ENCODE data around the gene PRSS21. TPM values are rescaled to one million over a fixed set of nuclear protein-coding genes. Genes with fewer than 3 reads are reported as not detected.

Gene PRSS21
- total and polyA plus RNA-seq, 4 experiments from 2014 or later = 0.96 to 11.5 (median 4.4) TPM

- CTCF ChIA-PET (ENCODE audit: partially characterized antibody) = no interaction called here
- Mint-ChIP-seq H3K27ac (no peak overlapping the region), H3K4me3 (no peak overlapping the region), H3K36me3 (no peaks in the 10 kb centered on the region), H3K4me1 (no peaks in the 10 kb centered on the region), H3K9me3 (no peaks in the 10 kb centered on the region), H3K27me3 (peaks cover 6 to 12% of the 10 kb centered on the region in 2 donors)
- intact Hi-C loops (cut with micrococcal nuclease) = no loop called here
- Histone ChIP-seq H3K9me3 (ENCODE audit: control insufficient read depth in 1 of 2, low read length in 2 of 2) (no peaks in the 10 kb centered on the region), H3K27ac (ENCODE audit: low read depth, low read length) (no peak overlapping the region), H3K4me3 (ENCODE audit: low read length in 2 of 2) (no peak overlapping the region), H3K36me3 (ENCODE audit: insufficient read depth, low read length) (no peaks in the 10 kb centered on the region), H3K27me3 (ENCODE audit: insufficient read depth, low read length) (no peaks in the 10 kb centered on the region), H3K4me1 (ENCODE audit: insufficient read depth, low read length) (no peaks in the 10 kb centered on the region)
- DNase-seq = no peak
- POLR2A ChIA-PET (ENCODE audit: partially characterized antibody) = no interaction called here
Observed at GRCh38 chr16:2827831-2828520, 10.9 kb downstream of the PRSS21 start.

GRCh38 chr16:2828521-2828840, 11.4 kb downstream of the PRSS21 start:
- CTCF ChIA-PET (ENCODE audit: partially characterized antibody) = no interaction called here
- Mint-ChIP-seq H3K9me3 (no peaks in the 10 kb centered on the region), H3K36me3 (no peaks in the 10 kb centered on the region), H3K27me3 (peaks cover 4 to 12% of the 10 kb centered on the region in 2 donors), H3K4me1 (no peaks in the 10 kb centered on the region), H3K4me3 (no peak overlapping the region), H3K27ac (no peak overlapping the region)
- Histone ChIP-seq H3K27me3 (ENCODE audit: insufficient read depth, low read length) (no peaks in the 10 kb centered on the region), H3K27ac (ENCODE audit: low read depth, low read length) (no peak overlapping the region), H3K9me3 (ENCODE audit: control insufficient read depth in 1 of 2, low read length in 2 of 2) (no peaks in the 10 kb centered on the region), H3K4me1 (ENCODE audit: insufficient read depth, low read length) (no peaks in the 10 kb centered on the region), H3K4me3 (ENCODE audit: low read length in 2 of 2) (no peak overlapping the region), H3K36me3 (ENCODE audit: insufficient read depth, low read length) (no peaks in the 10 kb centered on the region)
- DNase-seq = no peak
- POLR2A ChIA-PET (ENCODE audit: partially characterized antibody) = no interaction called here
- intact Hi-C loops (cut with micrococcal nuclease) = no loop called here

GRCh38 chr16:2828876-2829430, 11.9 kb downstream of the PRSS21 start:
- no peak for DNase-seq
- Histone ChIP-seq H3K4me3 (ENCODE audit: low read length in 2 of 2) (no peak overlapping the region), H3K27me3 (ENCODE audit: insufficient read depth, low read length) (no peaks in the 10 kb centered on the region), H3K4me1 (ENCODE audit: insufficient read depth, low read length) (no peaks in the 10 kb centered on the region), H3K9me3 (ENCODE audit: control insufficient read depth in 1 of 2, low read length in 2 of 2) (no peaks in the 10 kb centered on the region), H3K27ac (ENCODE audit: low read depth, low read length) (no peak overlapping the region), H3K36me3 (ENCODE audit: insufficient read depth, low read length) (no peaks in the 10 kb centered on the region)
- Mint-ChIP-seq H3K9me3 (no peaks in the 10 kb centered on the region), H3K4me3 (no peak overlapping the region), H3K27ac (no peak overlapping the region), H3K4me1 (no peaks in the 10 kb centered on the region), H3K36me3 (no peaks in the 10 kb centered on the region), H3K27me3 (peaks cover 4 to 12% of the 10 kb centered on the region in 2 donors)
- ChIA-PET CTCF (ENCODE audit: partially characterized antibody) (no interaction called here), POLR2A (ENCODE audit: partially characterized antibody) (no interaction called here)
- intact Hi-C loops (cut with micrococcal nuclease) = no loop called here

- intact Hi-C loops (cut with micrococcal nuclease) = no loop called here
- H3K27ac ChIP-seq (ENCODE audit: low read depth, low read length) = no peak within 1 kb of the TSS
- H3K4me1 ChIP-seq (ENCODE audit: insufficient read depth, low read length) = no peaks in the 10 kb centered on the region
- no peak within 1 kb of the TSS for H3K4me3 ChIP-seq (ENCODE audit: low read length in 2 of 2)
- no peaks in the 10 kb centered on the region for H3K9me3 ChIP-seq (ENCODE audit: control insufficient read depth in 1 of 2, low read length in 2 of 2)
- no peak for DNase-seq
- no peaks in the 10 kb centered on the region for H3K27me3 ChIP-seq (ENCODE audit: insufficient read depth, low read length)
- ChIA-PET POLR2A (ENCODE audit: partially characterized antibody) (no interaction called here), CTCF (ENCODE audit: partially characterized antibody) (no interaction called here)
- H3K36me3 ChIP-seq (ENCODE audit: insufficient read depth, low read length) = no peaks in the 10 kb centered on the region
- Mint-ChIP-seq H3K4me3 (peak within 1 kb of the TSS in 1 of 8 donors; percentile 71), H3K36me3 (no peaks in the 10 kb centered on the region), H3K9me3 (no peaks in the 10 kb centered on the region), H3K4me1 (no peaks in the 10 kb centered on the region), H3K27me3 (peaks cover 4 to 12% of the 10 kb centered on the region in 2 donors), H3K27ac (peak within 1 kb of the TSS in 1 of 7 donors; percentile 42)
Observed at GRCh38 chr16:2829501-2830354, 12.7 kb downstream of the PRSS21 start, which contains the start of gene ZG16B. Gene ZG16B, plus strand, starts transcription at chr16:2830303. Its CDS starts 139 bp downstream, at chr16:2830442.

GRCh38 chr16:2830355-2830695, 13.3 kb downstream of the PRSS21 start:
- no peak overlapping the region for H3K4me3 ChIP-seq (ENCODE audit: low read length in 2 of 2)
- no peak for DNase-seq
- no peaks in the 10 kb centered on the region for H3K4me1 Mint-ChIP-seq
- no peaks in the 10 kb centered on the region for H3K9me3 Mint-ChIP-seq
- H3K36me3 ChIP-seq (ENCODE audit: insufficient read depth, low read length) = no peaks in the 10 kb centered on the region
- H3K9me3 ChIP-seq (ENCODE audit: control insufficient read depth in 1 of 2, low read length in 2 of 2) = no peaks in the 10 kb centered on the region
- no peak overlapping the region for H3K27ac ChIP-seq (ENCODE audit: low read depth, low read length)
- ChIA-PET CTCF (ENCODE audit: partially characterized antibody) (no interaction called here), POLR2A (ENCODE audit: partially characterized antibody) (no interaction called here)
- no peak overlapping the region for H3K4me3 Mint-ChIP-seq
- H3K27ac Mint-ChIP-seq = no peak overlapping the region
- H3K27me3 Mint-ChIP-seq = peaks cover 4 to 10% of the 10 kb centered on the region in 2 donors
- no peaks in the 10 kb centered on the region for H3K4me1 ChIP-seq (ENCODE audit: insufficient read depth, low read length)
- intact Hi-C loops (cut with micrococcal nuclease) = no loop called here
- no peaks in the 10 kb centered on the region for H3K27me3 ChIP-seq (ENCODE audit: insufficient read depth, low read length)
- H3K36me3 Mint-ChIP-seq = no peaks in the 10 kb centered on the region

- H3K4me1 Mint-ChIP-seq = no peaks in the 10 kb centered on the region
- no peak for DNase-seq
- H3K4me3 Mint-ChIP-seq = peak overlapping the region in 1 of 8 donors; percentile 71
- no peaks in the 10 kb centered on the region for H3K36me3 ChIP-seq (ENCODE audit: insufficient read depth, low read length)
- H3K9me3 ChIP-seq (ENCODE audit: control insufficient read depth in 1 of 2, low read length in 2 of 2) = no peaks in the 10 kb centered on the region
- H3K9me3 Mint-ChIP-seq = no peaks in the 10 kb centered on the region
- no peaks in the 10 kb centered on the region for H3K36me3 Mint-ChIP-seq
- no peaks in the 10 kb centered on the region for H3K27me3 ChIP-seq (ENCODE audit: insufficient read depth, low read length)
- ChIA-PET POLR2A (ENCODE audit: partially characterized antibody) (no interaction called here), CTCF (ENCODE audit: partially characterized antibody) (no interaction called here)
- no peak overlapping the region for H3K27ac ChIP-seq (ENCODE audit: low read depth, low read length)
- peaks cover 4 to 10% of the 10 kb centered on the region in 2 donors for H3K27me3 Mint-ChIP-seq
- peak overlapping the region in 1 of 7 donors; percentile 42 for H3K27ac Mint-ChIP-seq
- H3K4me1 ChIP-seq (ENCODE audit: insufficient read depth, low read length) = no peaks in the 10 kb centered on the region
- intact Hi-C loops (cut with micrococcal nuclease) = no loop called here
- no peak overlapping the region for H3K4me3 ChIP-seq (ENCODE audit: low read length in 2 of 2)
Observed at GRCh38 chr16:2831203-2831602, 14.2 kb downstream of the PRSS21 start.

GRCh38 chr16:2833776-2834175, 16.7 kb downstream of the PRSS21 start:
- Histone ChIP-seq H3K9me3 (ENCODE audit: control insufficient read depth in 1 of 2, low read length in 2 of 2) (no peaks in the 10 kb centered on the region), H3K27ac (ENCODE audit: low read depth, low read length) (no peak overlapping the region), H3K4me1 (ENCODE audit: insufficient read depth, low read length) (peaks cover under 1% of the 10 kb centered on the region), H3K27me3 (ENCODE audit: insufficient read depth, low read length) (no peaks in the 10 kb centered on the region), H3K4me3 (ENCODE audit: low read length in 2 of 2) (no peak overlapping the region), H3K36me3 (ENCODE audit: insufficient read depth, low read length) (no peaks in the 10 kb centered on the region)
- ChIA-PET CTCF (ENCODE audit: partially characterized antibody) (no interaction called here), POLR2A (ENCODE audit: partially characterized antibody) (no interaction called here)
- Mint-ChIP-seq H3K27me3 (peaks cover 4 to 16% of the 10 kb centered on the region in 2 donors), H3K27ac (no peak overlapping the region), H3K4me3 (no peak overlapping the region), H3K4me1 (peaks cover 2 to 14% (median 11%) of the 10 kb centered on the region in 4 donors), H3K9me3 (no peaks in the 10 kb centered on the region), H3K36me3 (no peaks in the 10 kb centered on the region)
- intact Hi-C loops (cut with micrococcal nuclease) = no loop called here
- no peak for DNase-seq
